CD14-positive monocyte (primary cell): Measurements from ENCODE around the gene CDK6. TPM values are rescaled to one million over a fixed set of nuclear protein-coding genes. Genes with fewer than 3 reads are reported as not detected.
"Not testable (repeated sequence)": the region's sequence is repeated elsewhere in the genome, so short reads cannot be mapped to it uniquely, and the experiment has no call there.

Experiments
- DNase-seq, 3 donors: peaks; one replicate each; pipeline ENCODE4 v3.0.0-alpha.2; 2011 to 2022
- H2AFZ ChIP-seq: 2 replicates; pipeline ENCODE4 v1.6.0; 2012; ENCODE audit warnings: mild to moderate bottlenecking, low read depth, low read length, inconsistent platforms; ENCODE audit not compliant: insufficient read depth, poor library complexity, severe bottlenecking
- H3K27ac ChIP-seq, 2 donors: 1 replicate in 1 of 2; 2 replicates in 1 of 2; pipeline ENCODE4 v1.5.1; 2012 to 2013; ENCODE audit warnings: low read length in 2 of 2, control low read depth in 1 of 2, inconsistent platforms in 1 of 2, low read depth in 1 of 2, mild to moderate bottlenecking in 1 of 2
- H3K27me3 ChIP-seq, 2 donors: one replicate each; pipeline versions ENCODE4 v1.6.0 to v1.6.1; 2011 to 2013; ENCODE audit warnings: low read length in 2 of 2; ENCODE audit not compliant: control insufficient read depth in 2 of 2, insufficient read depth in 2 of 2
- H3K36me3 ChIP-seq, 2 donors: replicated peaks in 1 of 2; 1 replicate in 1 of 2; 2 replicates in 1 of 2; pipeline versions ENCODE4 v1.5.1 to v1.6.1; 2012 to 2013; ENCODE audit warnings: low read length in 2 of 2, control low read depth in 1 of 2, inconsistent platforms in 1 of 2, mild to moderate bottlenecking in 1 of 2; ENCODE audit not compliant: insufficient read depth in 2 of 2, control insufficient read depth in 1 of 2
- H3K4me1 ChIP-seq, 2 donors: 1 replicate in 1 of 2; 2 replicates in 1 of 2; pipeline versions ENCODE4 v1.5.1 to v1.6.1; 2012 to 2013; ENCODE audit warnings: low read length in 2 of 2, control low read depth in 1 of 2, inconsistent platforms in 1 of 2, mild to moderate bottlenecking in 1 of 2, moderate library complexity in 1 of 2; ENCODE audit not compliant: insufficient read depth in 2 of 2, control insufficient read depth in 1 of 2
- H3K4me2 ChIP-seq: replicated peaks from 2 replicates; pipeline ENCODE3; 2012; ENCODE audit warnings: low read length, moderate library complexity, mild to moderate bottlenecking; ENCODE audit not compliant: poor library complexity, severe bottlenecking; ENCODE audit errors: extremely low read depth
- H3K4me3 ChIP-seq, 3 experiments: fragments of 200-600 bp in 1 of 3; sonication (generic) in 1 of 3; replicated peaks in 1 of 3; 1 replicate in 2 of 3; 2 replicates in 1 of 3; pipeline ENCODE4 v1.5.1; 2011 to 2013; ENCODE audit warnings: low read length in 3 of 3, mild to moderate bottlenecking in 3 of 3, control low read depth in 2 of 3, low read depth in 2 of 3, inconsistent platforms in 1 of 3, moderate library complexity in 1 of 3
- H3K79me2 ChIP-seq: 2 replicates; pipeline ENCODE4 v1.6.0; 2012; ENCODE audit warnings: mild to moderate bottlenecking, control low read depth, inconsistent platforms, low read length, moderate library complexity; ENCODE audit not compliant: insufficient read depth
- H3K9ac ChIP-seq: 2 replicates; pipeline ENCODE4 v1.6.0; 2017; ENCODE audit warnings: low read length, mild to moderate bottlenecking; ENCODE audit not compliant: insufficient read depth, poor library complexity, severe bottlenecking
- H3K9me3 ChIP-seq, 2 donors: replicated peaks in 1 of 2; 1 replicate in 1 of 2; 2 replicates in 1 of 2; pipeline versions ENCODE4 v1.5.1 to v1.6.1; 2012 to 2013; ENCODE audit warnings: low read length in 2 of 2, control low read depth in 1 of 2; ENCODE audit not compliant: control insufficient read depth in 1 of 2, insufficient read depth in 1 of 2
- H4K20me1 ChIP-seq: 2 replicates; pipeline ENCODE4 v1.6.0; 2012; ENCODE audit warnings: mild to moderate bottlenecking, low read length, control low read depth, moderate library complexity; ENCODE audit not compliant: insufficient read depth
- H3K27ac Mint-ChIP-seq, 7 donors: one replicate each; pipeline ENCODE4 v1.8.0; 2020; ENCODE audit warnings: mild to moderate bottlenecking in 7 of 7, mixed read lengths in 7 of 7, moderate library complexity in 6 of 7, inconsistent platforms in 2 of 7
- H3K27me3 Mint-ChIP-seq, 3 donors: one replicate each; pipeline ENCODE4 v1.8.0; 2021 to 2022; ENCODE audit warnings: low read depth in 3 of 3, mild to moderate bottlenecking in 3 of 3, mixed read lengths in 3 of 3, moderate library complexity in 3 of 3, inconsistent platforms in 1 of 3
- H3K36me3 Mint-ChIP-seq, 2 donors: one replicate each; pipeline ENCODE4 v1.8.0; 2020; ENCODE audit warnings: mixed read lengths in 2 of 2, inconsistent platforms in 1 of 2, mild to moderate bottlenecking in 1 of 2
- H3K4me1 Mint-ChIP-seq: one replicate; pipeline ENCODE4 v1.8.0; 2020; ENCODE audit warnings: mild to moderate bottlenecking, mixed read lengths
- H3K4me3 Mint-ChIP-seq, 2 donors: one replicate each; pipeline ENCODE4 v1.8.0; 2020; ENCODE audit warnings: mild to moderate bottlenecking in 2 of 2, mixed read lengths in 2 of 2, moderate library complexity in 1 of 2
- H3K9me3 Mint-ChIP-seq, 7 donors: one replicate each; pipeline ENCODE4 v1.8.0; 2020 to 2022; ENCODE audit warnings: mixed read lengths in 7 of 7, mild to moderate bottlenecking in 6 of 7, moderate library complexity in 6 of 7, inconsistent platforms in 2 of 7
- CTCF ChIP-seq: fragments of 200-600 bp; IDR thresholded peaks from one replicate; pipeline ENCODE4 v1.8.0; 2022; ENCODE audit warnings: antibody characterized with exemption, mild to moderate bottlenecking
- WGBS: methylation state at CpG from one replicate; pipeline ENCODE4 v1.1.5; 2013; ENCODE audit warnings: missing lambda C conversion rate; ENCODE audit not compliant: insufficient coverage; 5-methylcytosine and 5-hydroxymethylcytosine counted together
- intact Hi-C, 2 donors: fragments of 100-400 bp; cut with micrococcal nuclease; formaldehyde crosslinking; loops; one replicate each; pipeline versions ENCODE4 v1.15.0 to v1.15.1; 2023
- polyA plus RNA-seq, 3 donors: library from polyadenylated mRNA; depleted of rRNA in 1 of 3; unstranded in 2 of 3; stranded (reverse) in 1 of 3; fragments of 300-500 nt in 2 of 3; fragments of >200 nt in 1 of 3; fragmentation: Illumina TruSeq in 2 of 3; gene quantifications; 1 replicate in 2 of 3; 2 replicates in 1 of 3; pipeline ENCODE4 v1.2.3, GENCODE V29; 2012 to 2021

The CDK6 gene
- polyA plus RNA-seq, 3 donors = 3.4 to 4.3 (median 3.8) TPM

GRCh38 chr7:92608380-92609322 lies 227.7 kb downstream of the CDK6 start:
- Histone ChIP-seq H3K9ac (no peak overlapping the region), H3K27ac (no peak overlapping the region), H2AFZ (no peak overlapping the region), H4K20me1 (no peaks in the 10 kb centered on the region), H3K4me3 (no peak overlapping the region), H3K79me2 (no peaks in the 10 kb centered on the region), H3K4me2 (no peak overlapping the region), H3K27me3 (no peaks in the 10 kb centered on the region), H3K36me3 (peaks cover 0 to 2% of the 10 kb centered on the region in 2 donors), H3K9me3 (no peaks in the 10 kb centered on the region), H3K4me1 (no peaks in the 10 kb centered on the region)
- Mint-ChIP-seq H3K9me3 (no peaks in the 10 kb centered on the region), H3K36me3 (no peaks in the 10 kb centered on the region), H3K4me1 (peaks cover 2% of the 10 kb centered on the region), H3K27ac (no peak overlapping the region), H3K4me3 (no peak overlapping the region), H3K27me3 (no peaks in the 10 kb centered on the region)
- DNase-seq = no peak
- 86% methylated on average over 21 of the region's 27 CpGs for WGBS
- intact Hi-C loops = no loop called here
- TF ChIP-seq CTCF = no peak

- Histone ChIP-seq H3K4me2 (no peak overlapping the region), H3K36me3 (no peaks in the 10 kb centered on the region), H3K27me3 (no peaks in the 10 kb centered on the region), H4K20me1 (no peaks in the 10 kb centered on the region), H3K9me3 (no peaks in the 10 kb centered on the region), H2AFZ (no peak overlapping the region), H3K4me1 (no peaks in the 10 kb centered on the region), H3K9ac (no peak overlapping the region), H3K4me3 (no peak overlapping the region), H3K27ac (no peak overlapping the region), H3K79me2 (no peaks in the 10 kb centered on the region)
- Mint-ChIP-seq H3K9me3 (no peaks in the 10 kb centered on the region), H3K36me3 (no peaks in the 10 kb centered on the region), H3K27ac (no peak overlapping the region), H3K4me3 (no peak overlapping the region), H3K27me3 (peaks cover 0 to 2% (median 0%) of the 10 kb centered on the region in 3 donors), H3K4me1 (peaks cover 2% of the 10 kb centered on the region)
- intact Hi-C loops = no loop called here
- no peak for DNase-seq
- no peak for TF ChIP-seq CTCF
- 81% methylated on average over 3 of the region's 4 CpGs for WGBS
These were observed 229.4 kb downstream of the CDK6 start for GRCh38 chr7:92606985-92607384.

- intact Hi-C loops, H3K9me3 Mint-ChIP-seq, H3K36me3 Mint-ChIP-seq, H3K9ac ChIP-seq, H3K27ac Mint-ChIP-seq, H2AFZ ChIP-seq, H3K4me3 ChIP-seq, H3K27ac ChIP-seq, H3K27me3 Mint-ChIP-seq, DNase-seq, H3K4me1 Mint-ChIP-seq, H3K4me2 ChIP-seq, H3K79me2 ChIP-seq, H3K27me3 ChIP-seq, H3K9me3 ChIP-seq, H4K20me1 ChIP-seq, H3K4me3 Mint-ChIP-seq, H3K36me3 ChIP-seq, H3K4me1 ChIP-seq: not testable (repeated sequence)
- 90% methylated on average over 5 of the region's 7 CpGs for WGBS
These were observed 231.9 kb downstream of the CDK6 start for GRCh38 chr7:92604517-92604916.
